Stimulated activated CD4-positive, alpha-beta T cell treated with anti-CD3 and anti-CD28 coated beads, Interleukin-2, amount 100 ng/mL, for 48 hours (primary cell): Measurements from ENCODE around the gene DDX60.

Source experiments
- DNase-seq, 2 donors: peaks; one replicate each; pipeline ENCODE4 v3.0.0-alpha.2; 2020

DDX60 gene

GRCh38 chr4:168199260-168199957 is 119.1 kb downstream of the DDX60 start:
- no peak for DNase-seq

DNA sequence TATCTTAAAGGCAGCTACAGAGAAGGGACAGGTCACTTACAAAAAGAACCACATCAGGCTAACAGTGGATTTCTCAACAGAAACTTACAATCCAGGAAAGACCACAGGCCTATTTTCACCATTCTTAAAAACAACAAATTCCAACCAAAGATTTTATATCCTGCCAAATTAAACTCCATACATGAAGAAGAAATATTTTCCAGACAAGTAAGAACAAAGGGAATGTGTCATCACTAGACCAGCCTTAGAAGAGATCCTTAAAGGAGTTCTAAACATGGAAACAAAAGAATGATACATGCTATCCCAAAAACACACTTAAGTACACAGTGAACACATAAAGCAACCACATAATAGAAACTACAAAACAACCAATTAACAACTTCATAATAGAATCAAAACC is 120.6 kb downstream of the DDX60 start:
- no peak for DNase-seq

DNA sequence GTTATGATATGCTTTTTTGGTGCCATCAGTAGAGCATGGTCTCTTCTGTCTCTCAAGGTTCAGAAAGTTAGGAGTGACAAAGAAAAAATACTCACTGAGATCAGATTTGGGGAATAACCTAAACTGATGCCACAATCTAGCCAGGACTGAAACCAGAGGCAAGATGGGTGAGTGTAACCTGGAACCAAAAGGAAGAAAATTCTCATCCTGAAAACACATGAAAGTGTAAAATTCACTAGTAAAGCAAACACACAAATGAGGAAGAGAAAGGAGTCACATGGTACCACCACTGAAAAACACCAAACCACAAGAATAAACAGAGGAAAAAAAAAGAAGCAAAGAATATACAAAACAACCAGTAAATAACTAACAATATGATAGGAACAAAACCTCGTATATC is 129.8 kb downstream of the DDX60 start:
- no peak for DNase-seq

GRCh38 chr4:168183717-168184571 is 134.6 kb downstream of the DDX60 start:
- DNase-seq, result no peak

GRCh38 chr4:168177546-168178149 is 140.9 kb downstream of the DDX60 start:
- DNase-seq, result no peak

- no peak for DNase-seq
Observed at GRCh38 chr4:168174308-168174707, 144.2 kb downstream of the DDX60 start.

DNA sequence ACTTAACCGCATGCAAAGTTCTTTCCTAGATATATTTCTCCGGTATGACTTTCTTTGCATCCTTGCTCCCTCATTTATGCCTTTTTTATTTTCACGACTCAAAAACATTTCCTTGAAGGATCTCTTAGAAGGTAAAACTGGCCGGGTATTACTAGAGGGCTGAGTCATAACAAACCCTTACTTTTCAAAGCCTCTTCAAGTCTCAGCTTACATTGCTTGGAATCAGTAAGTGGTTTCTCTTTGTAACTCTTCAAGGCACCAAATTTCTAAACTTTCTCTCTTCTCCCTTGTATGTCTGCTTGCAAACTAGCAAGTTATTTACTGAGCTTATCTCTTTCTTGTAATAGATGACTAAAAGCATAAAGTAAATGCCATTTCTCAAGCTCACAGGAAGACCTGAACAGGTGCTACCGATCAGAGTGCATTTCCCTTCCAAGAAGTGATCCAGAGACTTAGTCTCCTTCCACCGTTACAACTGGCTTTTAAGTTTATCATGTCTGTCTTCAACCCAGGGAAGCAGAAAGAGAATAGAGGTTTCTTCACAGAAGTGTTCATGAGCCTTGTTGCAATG is 150.8 kb downstream of the DDX60 start:
- DNase-seq, result no peak
